ENCODE measurements around the gene TADA3. TPM values are rescaled to one million over a fixed set of nuclear protein-coding genes. Genes with fewer than 3 reads are reported as not detected.

The TADA3 gene
- total RNA-seq, 1 experiment from 2014 or later, result 49.0 TPM

DNA sequence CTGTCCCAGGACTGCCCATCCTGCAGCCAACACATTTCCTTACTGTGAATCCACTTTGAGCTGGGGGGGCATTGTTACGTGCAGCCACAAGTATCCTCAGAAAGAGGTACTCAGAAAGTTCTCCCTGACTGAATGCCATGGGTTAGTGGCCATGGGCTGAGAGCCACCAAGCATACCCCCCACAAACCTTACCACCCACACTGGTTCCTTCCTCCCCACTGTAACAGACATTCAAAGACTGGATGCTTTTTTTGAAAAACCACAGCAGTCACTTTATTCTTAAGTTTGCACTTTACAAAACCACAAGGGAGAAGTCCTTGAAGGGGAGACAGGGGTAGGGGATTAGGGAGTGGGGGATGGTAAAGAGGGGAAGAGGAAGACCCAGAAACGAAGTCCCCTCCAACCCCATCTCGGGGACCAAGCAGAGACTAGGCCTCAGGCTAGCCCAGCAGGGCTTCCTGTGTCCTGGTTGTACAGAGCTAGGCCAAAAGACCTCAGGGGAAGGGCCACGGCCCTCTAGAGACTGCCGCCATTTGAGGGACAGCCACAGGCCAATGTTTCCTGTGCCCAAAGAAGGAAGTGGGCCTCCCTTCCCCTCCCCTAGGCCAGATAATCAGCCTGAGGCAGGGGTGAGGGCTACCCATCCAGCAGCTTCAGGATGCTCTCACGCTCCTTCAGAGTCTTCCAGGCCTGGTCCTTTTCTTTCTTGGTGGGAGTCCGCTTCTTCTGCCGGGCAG is 12.4 kb downstream of the TADA3 start (continued):
- TF ChIP-seq, protein P1, sequence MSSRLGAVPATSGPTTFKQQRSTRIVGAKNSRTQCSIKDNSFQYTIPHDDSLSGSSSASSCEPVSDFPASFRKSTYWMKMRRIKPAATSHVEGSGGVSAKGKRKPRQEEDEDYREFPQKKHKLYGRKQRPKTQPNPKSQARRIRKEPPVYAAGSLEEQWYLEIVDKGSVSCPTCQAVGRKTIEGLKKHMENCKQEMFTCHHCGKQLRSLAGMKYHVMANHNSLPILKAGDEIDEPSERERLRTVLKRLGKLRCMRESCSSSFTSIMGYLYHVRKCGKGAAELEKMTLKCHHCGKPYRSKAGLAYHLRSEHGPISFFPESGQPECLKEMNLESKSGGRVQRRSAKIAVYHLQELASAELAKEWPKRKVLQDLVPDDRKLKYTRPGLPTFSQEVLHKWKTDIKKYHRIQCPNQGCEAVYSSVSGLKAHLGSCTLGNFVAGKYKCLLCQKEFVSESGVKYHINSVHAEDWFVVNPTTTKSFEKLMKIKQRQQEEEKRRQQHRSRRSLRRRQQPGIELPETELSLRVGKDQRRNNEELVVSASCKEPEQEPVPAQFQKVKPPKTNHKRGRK (CRISPR knock-in tag; IDR thresholded peaks at IDR 0.05; ENCODE audit: borderline replicate concordance), result no peak

DNA sequence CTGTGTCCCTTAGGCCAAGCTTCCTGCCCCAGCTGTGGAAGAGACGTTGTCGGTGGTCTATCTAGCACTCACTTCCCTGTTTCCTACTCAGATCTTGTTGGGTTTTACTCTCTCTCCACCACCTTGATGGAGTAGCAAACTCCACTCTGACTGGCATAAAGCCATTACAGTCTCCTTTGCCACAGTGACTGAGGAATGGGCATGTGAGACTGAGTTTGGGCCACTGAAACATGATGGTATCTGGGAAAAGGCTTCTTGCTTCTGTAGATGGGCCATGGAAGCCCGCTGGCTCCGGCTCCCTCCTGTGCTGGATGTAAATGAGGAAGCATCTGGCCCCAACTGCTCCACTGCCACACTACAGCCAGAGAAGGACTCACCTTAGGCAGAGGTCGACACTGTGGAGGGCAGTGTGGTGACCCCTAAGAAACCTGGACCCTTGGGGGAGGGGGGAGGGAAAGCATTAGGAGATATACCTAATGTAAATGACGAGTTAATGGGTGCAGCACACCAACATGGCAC is 13.1 kb downstream of the TADA3 start:
- H3K4me1 Mint-ChIP-seq, result no peaks in the 10 kb centered on the region
- CTCF ChIA-PET, result no interaction called here
- ATAC-seq, result peak; percentile 47
- no peak overlapping the region for H3K27ac Mint-ChIP-seq
- POLR2A ChIA-PET, result no interaction called here
- no peak for DNase-seq (ENCODE audit: low spot score)
- H3K9me3 Mint-ChIP-seq, result no peaks in the 10 kb centered on the region
- H3K27me3 Mint-ChIP-seq (ENCODE audit: low read depth), result peaks cover 32% of the 10 kb centered on the region
- H3K4me3 Mint-ChIP-seq, result no peak overlapping the region
- no peak for TF ChIP-seq RELA (CRISPR knock-in tag; IDR thresholded peaks at IDR 0.05; ENCODE audit: borderline replicate concordance)
- peaks cover 28% of the 10 kb centered on the region for H3K36me3 Mint-ChIP-seq

- Mint-ChIP-seq H3K4me1 (no peaks in the 10 kb centered on the region), H3K36me3 (peaks cover 23% of the 10 kb centered on the region), H3K27me3 (ENCODE audit: low read depth) (peaks cover 36% of the 10 kb centered on the region), H3K9me3 (no peaks in the 10 kb centered on the region), H3K4me3 (no peak overlapping the region), H3K27ac (no peak overlapping the region)
- DNase-seq (ENCODE audit: low spot score) (no peak), ATAC-seq (no peak)
- no peak for TF ChIP-seq ERG (CRISPR knock-in tag; IDR thresholded peaks at IDR 0.05)
- TF ChIP-seq, protein P2, sequence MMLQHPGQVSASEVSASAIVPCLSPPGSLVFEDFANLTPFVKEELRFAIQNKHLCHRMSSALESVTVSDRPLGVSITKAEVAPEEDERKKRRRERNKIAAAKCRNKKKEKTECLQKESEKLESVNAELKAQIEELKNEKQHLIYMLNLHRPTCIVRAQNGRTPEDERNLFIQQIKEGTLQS (CRISPR knock-in tag; conservative IDR thresholded peaks at IDR 0.05), result no peak
- TF ChIP-seq, protein P3, sequence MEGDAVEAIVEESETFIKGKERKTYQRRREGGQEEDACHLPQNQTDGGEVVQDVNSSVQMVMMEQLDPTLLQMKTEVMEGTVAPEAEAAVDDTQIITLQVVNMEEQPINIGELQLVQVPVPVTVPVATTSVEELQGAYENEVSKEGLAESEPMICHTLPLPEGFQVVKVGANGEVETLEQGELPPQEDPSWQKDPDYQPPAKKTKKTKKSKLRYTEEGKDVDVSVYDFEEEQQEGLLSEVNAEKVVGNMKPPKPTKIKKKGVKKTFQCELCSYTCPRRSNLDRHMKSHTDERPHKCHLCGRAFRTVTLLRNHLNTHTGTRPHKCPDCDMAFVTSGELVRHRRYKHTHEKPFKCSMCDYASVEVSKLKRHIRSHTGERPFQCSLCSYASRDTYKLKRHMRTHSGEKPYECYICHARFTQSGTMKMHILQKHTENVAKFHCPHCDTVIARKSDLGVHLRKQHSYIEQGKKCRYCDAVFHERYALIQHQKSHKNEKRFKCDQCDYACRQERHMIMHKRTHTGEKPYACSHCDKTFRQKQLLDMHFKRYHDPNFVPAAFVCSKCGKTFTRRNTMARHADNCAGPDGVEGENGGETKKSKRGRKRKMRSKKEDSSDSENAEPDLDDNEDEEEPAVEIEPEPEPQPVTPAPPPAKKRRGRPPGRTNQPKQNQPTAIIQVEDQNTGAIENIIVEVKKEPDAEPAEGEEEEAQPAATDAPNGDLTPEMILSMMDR (IDR thresholded peaks at IDR 0.05), result no peak
- no peak for TF ChIP-seq MXD4 (CRISPR knock-in tag; IDR thresholded peaks at IDR 0.05; ENCODE audit: borderline replicate concordance)
- no peak for TF ChIP-seq SMAD4 (CRISPR knock-in tag; IDR thresholded peaks at IDR 0.05)
- no peak for TF ChIP-seq KAT7 (CRISPR knock-in tag; IDR thresholded peaks at IDR 0.05; ENCODE audit: borderline replicate concordance)
- no peak for TF ChIP-seq IRF1 (CRISPR knock-in tag; IDR thresholded peaks at IDR 0.05)
- no peak for TF ChIP-seq ZNF423 (CRISPR knock-in tag; IDR thresholded peaks at IDR 0.05)
- TF ChIP-seq GTF2I (CRISPR knock-in tag; conservative IDR thresholded peaks at IDR 0.05), result no peak
- ChIA-PET CTCF (interaction anchor here (1.3 kb wide), 1 partner anchor 29 kb away, joined by 3 read pairs; the partner anchor contains the start of gene OGG1), POLR2A (no interaction called here)
Measured at GRCh38 chr3:9778143-9779074, 13.9 kb downstream of the TADA3 start.

DNA sequence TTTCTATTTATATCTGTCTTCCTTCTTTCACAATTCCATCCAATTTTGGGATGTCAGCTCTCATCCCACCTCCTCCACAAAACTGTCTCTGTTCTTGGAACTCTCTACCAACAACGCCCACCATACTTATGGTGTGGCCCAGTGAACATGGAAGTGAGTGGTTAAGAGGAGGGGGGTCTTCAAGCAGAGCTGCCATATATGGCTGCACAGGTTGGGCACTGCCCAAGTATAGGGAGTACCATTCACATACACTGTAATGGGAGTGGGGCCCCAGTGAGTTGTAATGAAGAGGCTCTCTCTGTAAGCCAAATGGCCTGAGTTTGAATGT is 14.6 kb downstream of the TADA3 start:
- peaks cover 41% of the 10 kb centered on the region for H3K27me3 Mint-ChIP-seq (ENCODE audit: low read depth)
- no peaks in the 10 kb centered on the region for H3K4me1 Mint-ChIP-seq
- DNase-seq (ENCODE audit: low spot score) (no peak), ATAC-seq (no peak)
- no peak for TF ChIP-seq ERG (CRISPR knock-in tag; IDR thresholded peaks at IDR 0.05)
- ChIA-PET CTCF (interaction anchor here (1.3 kb wide), 1 partner anchor 28 kb away, joined by 3 read pairs; the partner anchor contains the start of gene OGG1), POLR2A (no interaction called here)
- no peaks in the 10 kb centered on the region for H3K9me3 Mint-ChIP-seq
- H3K4me3 Mint-ChIP-seq, result no peak overlapping the region
- peaks cover 18% of the 10 kb centered on the region for H3K36me3 Mint-ChIP-seq
- H3K27ac Mint-ChIP-seq, result no peak overlapping the region
